MG63 (cell line): ENCODE results near the gene CD300A. TPM values are rescaled to one million over a fixed set of nuclear protein-coding genes. Genes with fewer than 3 reads are reported as not detected.
A peak's percentile ranks its signal among the peaks of the same experiment; 100 is the strongest.

ENCODE experiments used
- DNase-seq: peaks from one replicate; pipeline ENCODE4 v3.0.0-alpha.2; 2020
- H3K27me3 ChIP-seq: fragments of 250-450 bp; sonication (Bioruptor Pico); 2 replicates; pipeline ENCODE4 v1.5.1; 2020; ENCODE audit warnings: mild to moderate bottlenecking, moderate library complexity
- H3K36me3 ChIP-seq: fragments of 250-450 bp; sonication (Bioruptor Pico); 2 replicates; pipeline ENCODE4 v1.5.1; 2020; ENCODE audit warnings: mild to moderate bottlenecking, moderate library complexity
- H3K4me3 ChIP-seq: fragments of 250-450 bp; sonication (Bioruptor Pico); 2 replicates; pipeline ENCODE4 v1.5.1; 2020; ENCODE audit warnings: mild to moderate bottlenecking, moderate library complexity
- H3K9me3 ChIP-seq: fragments of 250-450 bp; sonication (Bioruptor Pico); 2 replicates; pipeline ENCODE4 v1.5.1; 2020; ENCODE audit warnings: mild to moderate bottlenecking, moderate library complexity
- total RNA-seq: library from RNA; depleted of rRNA; stranded (reverse); fragments of >200 nt; shearing (Covaris generic); gene quantifications from 2 replicates; pipeline ENCODE4 v1.2.3, GENCODE V29; 2014; ENCODE audit warnings: low replicate concordance; rRNA removed

The CD300A gene
- not detected in 2 replicates for total RNA-seq

DNA sequence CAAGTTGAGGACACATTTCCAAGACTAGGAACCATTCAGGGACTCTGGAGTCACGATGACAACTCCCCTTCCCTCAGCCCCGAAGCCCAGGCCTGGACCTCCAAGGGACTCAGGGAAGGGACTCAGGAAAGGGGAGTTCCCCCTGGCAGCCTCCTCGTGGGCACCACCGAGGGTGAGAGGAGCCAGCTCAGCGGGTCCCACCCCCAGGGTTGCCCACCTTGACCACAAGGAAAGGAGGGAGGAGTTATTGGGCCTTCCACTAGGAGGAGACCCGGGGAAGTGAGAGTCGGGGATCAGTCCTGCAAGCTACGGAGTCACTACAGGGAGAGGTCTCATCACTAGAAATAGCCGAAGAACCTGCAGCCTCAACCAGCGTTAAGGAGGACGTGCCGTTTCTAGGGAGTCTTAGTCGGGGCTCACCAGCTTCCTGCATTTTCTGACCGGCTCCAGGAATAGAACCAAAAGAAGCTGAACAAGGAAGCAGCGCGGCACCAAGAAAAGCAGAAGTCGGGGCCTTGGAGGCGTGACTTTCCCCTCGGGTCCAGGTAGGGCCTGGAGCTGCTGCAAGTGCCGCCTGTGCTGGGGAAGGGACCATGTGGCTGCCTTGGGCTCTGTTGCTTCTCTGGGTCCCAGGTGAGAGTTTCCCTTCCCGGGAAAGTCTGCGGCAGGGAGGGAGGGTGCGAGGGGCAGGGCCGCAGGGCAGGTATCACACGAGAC lies at the start of gene CD300A:
Gene CD300A, plus strand, starts transcription at position 524 of the 717 bp plus-strand sequence. Its CDS starts 70 bp downstream, at position 594.
- no peak within 1 kb of the TSS for H3K4me3 ChIP-seq
- no peaks in the 10 kb centered on the region for H3K9me3 ChIP-seq
- no peaks in the 10 kb centered on the region for H3K36me3 ChIP-seq
- DNase-seq, result no peak
- no peaks in the 10 kb centered on the region; the same call in 1 of the 2 replicates for H3K27me3 ChIP-seq

- Histone ChIP-seq H3K36me3 (no peaks in the 10 kb centered on the region), H3K9me3 (no peaks in the 10 kb centered on the region), H3K27me3 (no peaks in the 10 kb centered on the region), H3K4me3 (no peak overlapping the region)
- peak; percentile 78 for DNase-seq
Measured at GRCh38 chr17:74417178-74418045, 49.0 kb upstream of the CD300A start.

GRCh38 chr17:74419928-74420411 lies 46.5 kb upstream of the CD300A start:
- H3K36me3 ChIP-seq, result no peaks in the 10 kb centered on the region
- no peak overlapping the region for H3K4me3 ChIP-seq
- DNase-seq, result no peak
- no peaks in the 10 kb centered on the region for H3K27me3 ChIP-seq
- 0 out of 2 replicates have a peak, but pooled peaks cover 2% of the 10 kb centered on the region for H3K9me3 ChIP-seq

DNA sequence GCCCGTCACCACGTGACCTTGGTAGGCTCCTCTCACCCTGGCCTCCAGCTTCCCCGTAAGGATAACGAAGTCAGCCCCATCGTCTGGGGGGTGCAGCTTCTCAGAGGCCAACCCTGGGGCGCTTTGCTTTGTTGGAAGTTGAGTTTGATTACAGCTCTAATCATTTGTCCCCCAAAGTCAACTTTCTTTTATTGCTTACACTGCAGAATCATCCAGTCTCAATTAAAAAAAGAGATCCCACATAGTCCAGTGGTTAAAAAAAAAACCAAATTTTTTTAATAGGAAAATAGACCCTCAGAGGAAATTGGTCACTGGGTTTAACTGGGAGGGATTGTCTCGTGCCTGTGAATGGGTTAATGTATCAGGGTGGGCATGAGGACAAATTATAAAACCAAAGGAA lies 42.3 kb upstream of the CD300A start:
- Histone ChIP-seq H3K36me3 (no peaks in the 10 kb centered on the region), H3K4me3 (no peak overlapping the region), H3K9me3 (0 out of 2 replicates have a peak, but pooled peaks cover 2% of the 10 kb centered on the region), H3K27me3 (no peaks in the 10 kb centered on the region)
- no peak for DNase-seq

- no peaks in the 10 kb centered on the region for H3K27me3 ChIP-seq
Measured at GRCh38 chr17:74424657-74425056, 41.8 kb upstream of the CD300A start.

GRCh38 chr17:74426551-74427047 lies 39.8 kb upstream of the CD300A start:
- H3K27me3 ChIP-seq, result no peaks in the 10 kb centered on the region
- no peak for DNase-seq
- H3K4me3 ChIP-seq, result no peak overlapping the region
- no peaks in the 10 kb centered on the region for H3K36me3 ChIP-seq
- H3K9me3 ChIP-seq, result 0 out of 2 replicates have a peak, but pooled peaks cover 2% of the 10 kb centered on the region

More at GRCh38 chr17:74424657-74425056, 41.8 kb upstream of the CD300A start:
- DNase-seq, result no peak
- H3K4me3 ChIP-seq, result no peak overlapping the region
- H3K9me3 ChIP-seq, result 0 out of 2 replicates have a peak, but pooled peaks cover 2% of the 10 kb centered on the region
- no peaks in the 10 kb centered on the region for H3K36me3 ChIP-seq

DNA sequence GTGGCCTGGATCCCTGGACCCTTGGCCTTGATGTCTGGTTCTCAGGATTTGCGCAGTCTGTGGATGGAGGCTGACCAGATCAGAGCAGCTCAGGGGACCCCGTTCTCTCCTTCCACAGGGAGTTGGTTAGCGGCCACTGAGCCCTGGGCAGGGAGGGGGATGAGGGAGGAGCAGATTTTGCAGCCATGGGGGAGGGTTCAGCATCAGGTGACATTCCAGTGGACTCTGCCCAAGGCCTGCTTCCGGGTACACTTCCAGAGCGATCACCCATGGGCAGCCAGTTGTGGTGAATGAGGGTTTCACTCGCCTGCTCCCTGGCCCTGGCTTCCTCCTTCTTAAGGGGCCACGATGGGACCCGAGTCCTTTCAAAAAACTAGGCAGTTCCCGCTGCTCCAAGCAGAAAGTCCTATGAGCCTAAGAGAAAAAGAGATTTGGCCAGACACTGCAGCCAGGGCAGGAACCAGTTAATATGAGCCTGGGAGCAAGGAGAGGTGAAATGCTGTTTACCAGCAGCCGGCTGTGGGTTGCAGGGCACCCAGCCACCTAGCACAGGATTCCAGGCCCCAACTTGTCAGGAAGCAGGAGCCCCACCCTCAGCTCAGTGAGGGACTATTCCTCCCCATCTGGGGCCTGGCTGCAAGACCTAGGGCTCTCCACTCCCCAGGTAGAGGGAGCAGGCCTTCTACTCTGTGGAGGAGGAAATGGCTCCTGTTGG lies 39.2 kb upstream of the CD300A start:
- no peak for DNase-seq
- Histone ChIP-seq H3K4me3 (no peak overlapping the region), H3K36me3 (no peaks in the 10 kb centered on the region), H3K27me3 (no peaks in the 10 kb centered on the region; the same call in 1 of the 2 replicates), H3K9me3 (0 out of 2 replicates have a peak, but pooled peaks cover 2% of the 10 kb centered on the region)

DNA sequence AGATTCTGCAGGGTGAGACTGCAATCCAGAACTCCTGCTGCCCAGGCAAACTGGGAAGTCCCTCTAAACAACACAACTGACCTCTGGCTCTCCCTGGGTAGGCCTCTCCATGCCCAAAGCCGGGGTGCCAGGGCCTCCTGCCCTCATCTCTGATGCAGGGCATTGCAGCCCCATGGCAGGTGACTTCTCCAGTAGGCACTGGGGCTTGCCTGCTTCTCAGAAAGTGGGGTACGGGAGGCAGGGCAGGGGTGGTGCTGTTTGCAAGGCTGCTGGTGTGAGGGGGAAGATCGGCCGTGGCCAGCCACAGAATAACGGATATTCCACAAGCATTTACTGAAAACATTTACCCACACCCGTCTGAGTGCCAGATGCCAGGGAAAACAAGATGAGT lies 38.7 kb upstream of the CD300A start:
- H3K9me3 ChIP-seq, result no peaks in the 10 kb centered on the region
- no peak for DNase-seq
- no peaks in the 10 kb centered on the region for H3K36me3 ChIP-seq
- H3K4me3 ChIP-seq, result no peak overlapping the region
- no peaks in the 10 kb centered on the region; the same call in 1 of the 2 replicates for H3K27me3 ChIP-seq

GRCh38 chr17:74429604-74430384 lies 36.6 kb upstream of the CD300A start:
- H3K9me3 ChIP-seq, result no peaks in the 10 kb centered on the region
- H3K27me3 ChIP-seq, result no peaks in the 10 kb centered on the region; the same call in 1 of the 2 replicates
- DNase-seq, result no peak
- H3K4me3 ChIP-seq, result no peak overlapping the region; the same call in 1 of the 2 replicates
- H3K36me3 ChIP-seq, result no peaks in the 10 kb centered on the region

DNA sequence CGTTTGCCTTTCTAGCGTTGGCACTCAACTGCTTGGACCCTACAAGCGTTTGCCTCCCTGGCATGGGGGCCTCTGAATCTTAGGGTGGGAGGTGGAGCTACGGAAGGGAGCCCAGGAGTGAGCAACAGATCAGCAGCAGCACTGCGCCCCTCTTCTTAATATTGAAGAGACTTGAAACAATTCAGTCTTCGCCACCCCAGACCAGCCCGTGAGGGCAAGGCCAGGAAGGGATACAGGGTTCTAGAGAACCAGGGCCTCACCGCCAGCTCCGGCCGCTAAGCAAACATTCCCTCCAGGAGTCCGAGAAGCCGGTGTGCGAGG lies 36.1 kb upstream of the CD300A start:
- Histone ChIP-seq H3K4me3 (peak overlapping the region; percentile 40), H3K27me3 (no peaks in the 10 kb centered on the region; the same call in 1 of the 2 replicates), H3K36me3 (no peaks in the 10 kb centered on the region), H3K9me3 (no peaks in the 10 kb centered on the region)
- no peak for DNase-seq

DNA sequence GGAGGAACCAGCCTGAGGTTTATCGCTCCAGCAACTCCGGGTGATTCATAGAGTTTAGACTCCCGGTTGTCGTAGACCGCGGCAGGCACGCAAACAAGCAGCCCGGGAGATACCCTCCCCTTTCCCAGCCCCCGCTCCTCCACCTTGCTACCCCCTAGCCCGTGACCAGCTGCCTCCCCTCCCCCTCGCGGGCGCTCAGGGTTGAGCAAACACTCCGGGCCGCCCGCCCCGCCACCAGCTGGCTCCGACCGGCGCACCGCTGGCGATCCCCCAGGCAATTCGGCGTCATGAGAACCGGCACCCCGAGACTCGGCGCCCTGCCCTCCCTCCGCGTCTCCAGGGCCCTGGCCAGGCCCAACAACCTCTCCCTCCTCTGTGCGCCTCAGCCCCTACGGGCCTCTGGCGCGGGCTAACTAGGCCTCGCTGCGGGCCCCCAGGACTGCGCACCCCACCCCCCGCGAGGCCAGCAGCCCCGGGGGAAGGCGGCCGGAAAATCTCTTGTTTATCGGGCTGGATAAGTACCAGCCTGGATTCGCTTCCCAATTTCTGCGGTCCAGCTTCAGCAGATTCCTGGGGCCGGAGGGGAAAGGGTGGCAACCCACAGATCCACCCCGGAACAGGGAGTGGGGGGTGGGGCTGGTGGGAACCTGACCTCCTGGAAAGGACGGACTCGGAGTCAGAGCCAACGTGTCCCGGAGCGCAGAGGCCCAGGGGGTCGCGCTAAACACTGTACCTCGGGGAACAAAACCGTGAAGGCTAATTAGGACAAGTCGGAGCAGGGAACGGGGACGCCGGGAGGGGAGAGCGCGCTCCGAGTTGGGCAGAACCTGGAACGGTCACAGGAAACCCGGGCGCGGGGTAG lies 35.5 kb upstream of the CD300A start:
- no peaks in the 10 kb centered on the region; the same call in 1 of the 2 replicates for H3K27me3 ChIP-seq
- no peaks in the 10 kb centered on the region for H3K36me3 ChIP-seq
- H3K4me3 ChIP-seq, result peak overlapping the region; percentile 40
- no peaks in the 10 kb centered on the region for H3K9me3 ChIP-seq
- peak; percentile 89 for DNase-seq

DNA sequence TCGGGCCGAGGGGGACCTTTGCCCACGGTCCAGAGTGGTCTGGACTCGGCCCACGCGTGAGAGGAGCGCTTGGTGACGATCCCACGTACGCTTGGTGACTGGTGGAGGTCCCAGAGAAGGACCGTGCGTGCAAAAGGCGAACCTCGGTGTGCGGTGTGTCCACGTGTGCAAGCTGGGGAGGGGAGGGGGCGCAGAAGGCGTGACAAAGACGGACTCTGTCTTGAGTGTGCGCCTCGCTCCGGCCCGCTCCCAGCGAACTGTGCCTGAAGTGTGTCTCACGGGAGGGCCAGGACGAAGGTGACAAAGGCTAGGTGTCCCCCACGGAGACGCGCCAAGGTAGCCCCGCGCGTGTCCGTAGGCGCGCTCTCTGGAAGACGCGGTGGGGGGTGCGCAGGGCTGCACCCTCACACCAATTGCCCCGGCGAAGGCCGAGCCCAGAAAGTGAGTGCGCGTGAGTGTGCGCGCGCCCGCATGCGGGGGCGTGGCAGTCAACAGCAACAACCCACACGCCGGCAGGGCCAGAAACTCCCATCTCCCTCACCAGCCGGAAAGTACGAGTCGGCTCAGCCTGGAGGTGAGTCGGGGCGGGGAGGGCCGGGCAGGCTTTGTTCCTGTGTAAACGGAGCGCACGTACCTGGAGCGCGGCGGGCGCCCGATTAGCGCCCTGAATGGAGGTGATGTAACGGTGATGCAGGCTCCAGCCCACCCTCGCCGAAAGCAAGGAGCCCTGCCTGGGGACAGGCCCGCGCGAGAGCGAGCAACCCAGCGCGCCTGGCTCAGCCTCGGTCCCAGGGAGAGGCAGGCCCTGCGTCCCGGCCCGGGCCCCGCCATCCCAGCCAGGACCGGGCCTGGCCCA lies 34.6 kb upstream of the CD300A start, which contains the start of gene GPRC5C:
Gene GPRC5C, plus strand, starts transcription at position 521 of the 856 bp plus-strand sequence. CDS start 7,689 bp downstream, outside the sequence.
- no peaks in the 10 kb centered on the region; the same call in 1 of the 2 replicates for H3K27me3 ChIP-seq
- no peaks in the 10 kb centered on the region for H3K36me3 ChIP-seq
- no peaks in the 10 kb centered on the region; the same call in 1 of the 2 replicates for H3K9me3 ChIP-seq
- peak within 1 kb of the TSS; percentile 40 for H3K4me3 ChIP-seq
- DNase-seq, result peak; percentile 75

DNA sequence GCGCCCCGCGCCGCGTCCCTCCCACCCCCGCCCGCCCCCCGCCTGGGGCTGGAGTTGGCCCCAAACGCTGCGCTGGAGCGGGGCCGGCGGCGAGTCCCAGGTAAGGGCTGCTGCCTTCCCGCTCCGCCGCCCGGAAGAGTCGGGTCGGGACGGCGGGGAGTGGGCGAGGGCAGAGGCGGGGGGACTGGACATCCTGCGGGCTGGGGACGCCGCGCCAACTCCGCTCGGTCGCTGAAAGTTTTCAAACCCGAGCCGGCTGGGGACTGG lies 34.1 kb upstream of the CD300A start:
- H3K36me3 ChIP-seq, result no peaks in the 10 kb centered on the region
- H3K9me3 ChIP-seq, result peaks cover 4% of the 10 kb centered on the region; the same call in 1 of the 2 replicates
- no peak for DNase-seq
- H3K27me3 ChIP-seq, result no peaks in the 10 kb centered on the region; the same call in 1 of the 2 replicates
- H3K4me3 ChIP-seq, result no peak overlapping the region

DNA sequence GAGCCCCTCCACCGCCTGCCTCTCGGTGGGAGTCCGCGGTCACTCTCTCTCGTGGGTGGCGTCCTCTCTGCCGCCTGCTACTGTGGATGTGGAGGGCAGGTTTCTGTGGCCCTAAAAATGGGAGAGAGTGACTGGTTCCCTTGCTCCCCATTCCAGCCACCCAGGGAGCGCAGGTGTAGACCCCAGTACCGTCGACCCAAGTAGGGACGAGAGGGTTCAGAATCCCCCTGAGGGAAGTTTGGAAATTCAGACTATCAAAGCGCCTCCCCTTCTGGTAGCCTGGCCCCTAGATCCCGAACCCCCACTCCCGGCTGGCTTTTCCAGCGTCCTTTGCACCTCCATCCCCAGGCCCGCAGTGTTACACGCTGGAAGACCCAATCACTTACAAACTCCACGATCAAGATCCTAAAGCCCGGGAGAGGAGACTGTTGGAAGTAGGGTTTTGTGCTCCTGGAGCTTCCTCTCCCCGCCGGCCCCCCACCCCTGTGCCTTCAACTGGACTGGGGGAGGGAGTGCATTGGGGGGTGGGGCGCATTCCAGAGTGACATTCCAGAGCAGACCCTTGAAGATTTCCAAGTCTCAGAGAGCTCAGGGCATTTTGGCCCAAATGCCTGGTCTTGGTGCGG lies 33.6 kb upstream of the CD300A start:
- no peaks in the 10 kb centered on the region; the same call in 1 of the 2 replicates for H3K27me3 ChIP-seq
- H3K9me3 ChIP-seq, result peaks cover 8% of the 10 kb centered on the region; the same call in 1 of the 2 replicates
- no peak overlapping the region for H3K4me3 ChIP-seq
- H3K36me3 ChIP-seq, result no peaks in the 10 kb centered on the region
- no peak for DNase-seq
